Myometrial cell (primary cell): ENCODE results near the gene PGPEP1. TPM values are rescaled to one million over a fixed set of nuclear protein-coding genes. Genes with fewer than 3 reads are reported as not detected.

Source experiments
- total RNA-seq: library from RNA; depleted of rRNA; stranded (reverse); fragments of >200 nt; gene quantifications from 2 replicates; pipeline ENCODE4 v1.2.3, GENCODE V29; 2015

The PGPEP1 gene
- total RNA-seq: 13.3 and 22.0 TPM in 2 replicates

GRCh38 chr19:18340190-18340989, at the start of gene PGPEP1:
PGPEP1 (plus strand) TSS chr19:18340598; CDS start chr19:18340682, 84 bp downstream.

GRCh38 chr19:18322759-18323460, 17.5 kb upstream of the PGPEP1 start, which contains the start of gene LSM4:
LSM4 (minus strand) TSS chr19:18323076; CDS start chr19:18323020, 56 bp downstream.

GRCh38 chr19:18385675-18386542, 45.5 kb downstream of the PGPEP1 start, which contains the start of gene GDF15:
GDF15 (plus strand) TSS chr19:18386158; CDS start chr19:18386190, 32 bp downstream.

GRCh38 chr19:18397242-18398202, 57.1 kb downstream of the PGPEP1 start, which contains the start of gene LRRC25:
LRRC25 (minus strand) TSS chr19:18397622; CDS start chr19:18396963, 659 bp downstream.

GRCh38 chr19:18419195-18419698, 78.8 kb downstream of the PGPEP1 start, which contains the start of gene SSBP4:
SSBP4 (plus strand) TSS chr19:18419398; CDS start chr19:18419649, 251 bp downstream.

Other genes with a start within 250 kb of the PGPEP1 start
- gene MAST3, start 242.8 kb upstream of the PGPEP1 start, total RNA-seq: 4.3 and 7.2 TPM in 2 replicates
- 13.8 and 19.1 TPM in 2 replicates for gene PIK3R2, start 187.4 kb upstream of the PGPEP1 start, total RNA-seq
- not detected in 2 replicates for gene IFI30, start 166.8 kb upstream of the PGPEP1 start, total RNA-seq
- gene MPV17L2, start 147.4 kb upstream of the PGPEP1 start, total RNA-seq: 15.0 and 45.7 TPM in 2 replicates
- gene RAB3A, start 136.6 kb upstream of the PGPEP1 start, total RNA-seq: 0.18 and 1.4 TPM in 2 replicates
- not detected in 2 replicates for gene PDE4C, start 114.2 kb upstream of the PGPEP1 start, total RNA-seq
- 2.0 TPM in 1 of 2 replicates, not detected in the other for gene IQCN, start 66.1 kb upstream of the PGPEP1 start, total RNA-seq
- 212 and 278 TPM in 2 replicates for gene JUND, start 59.0 kb upstream of the PGPEP1 start, total RNA-seq
- 319 and 384 TPM in 2 replicates for gene LSM4, start 17.5 kb upstream of the PGPEP1 start, total RNA-seq
- 92.8 and 101 TPM in 2 replicates for gene GDF15, start 45.6 kb downstream of the PGPEP1 start, total RNA-seq
- gene LRRC25, start 57.0 kb downstream of the PGPEP1 start, total RNA-seq: 0.18 TPM in 1 of 2 replicates, not detected in the other
- gene SSBP4, start 78.8 kb downstream of the PGPEP1 start, total RNA-seq: 178 and 184 TPM in 2 replicates
- gene ISYNA1, start 97.5 kb downstream of the PGPEP1 start, total RNA-seq: 25.7 and 38.8 TPM in 2 replicates
- 14.1 and 15.4 TPM in 2 replicates for gene ELL, start 181.5 kb downstream of the PGPEP1 start, total RNA-seq
- gene FKBP8, start 203.0 kb downstream of the PGPEP1 start, total RNA-seq: 310 and 398 TPM in 2 replicates
- gene KXD1, start 217.3 kb downstream of the PGPEP1 start, total RNA-seq: 149 and 160 TPM in 2 replicates
- gene UBA52, start 231.3 kb downstream of the PGPEP1 start, total RNA-seq: 883 and 1,008 TPM in 2 replicates
- 79.0 and 84.8 TPM in 2 replicates for gene REX1BD, start 248.2 kb downstream of the PGPEP1 start, total RNA-seq